ENCODE results near the gene ARMC5. TPM values are rescaled to one million over a fixed set of nuclear protein-coding genes. Genes with fewer than 3 reads are reported as not detected.

The ARMC5 gene
- total and polyA plus RNA-seq, 9 of the 15 experiments (the other 6 are each of a cell fraction or from before 2014, with no cell fraction given) = 0.11 to 13.5 (median 2.1) TPM

- in situ Hi-C loops (cut with MboI) = no loop called here
- CTCF ChIA-PET (ENCODE audit: low intra/inter-chr PET ratio) = interaction anchor here (0.7 kb wide), 1 partner anchor 225 kb away, joined by 4 read pairs; no protein-coding TSS in a partner anchor
- H3K79me2 ChIP-seq (ENCODE audit: control insufficient read depth, insufficient read depth, low read length) = no peaks in the 10 kb centered on the region
Observed at GRCh38 chr16:31484491-31485171, 25.3 kb downstream of the ARMC5 start.

GRCh38 chr16:31485571-31485970 is 26.3 kb downstream of the ARMC5 start:
- FAIRE-seq = no peak
- no peak overlapping the region for H3K4me2 ChIP-seq (ENCODE audit: insufficient read depth, low read length)
- peaks cover 1% of the 10 kb centered on the region; the same call in 2 of the 3 replicates for H3K36me3 ChIP-seq (ENCODE audit: control insufficient read depth, insufficient read depth, low read length)
- H3K27ac ChIP-seq (ENCODE audit: extremely low read depth, low read depth, low read length) = no peak overlapping the region
- no peaks in the 10 kb centered on the region for H3K9me1 ChIP-seq (ENCODE audit: control insufficient read depth, insufficient read depth, low read length)
- ChIA-PET POLR2A (interaction anchor here (0.7 to 4.3 kb wide), 5 partner anchors 8 to 70 kb away, joined by 3 to 20 read pairs (median 12); partner anchors contain the start of gene RUSF1), CTCF (ENCODE audit: low intra/inter-chr PET ratio) (no interaction called here)
- no peaks in the 10 kb centered on the region for H3K9me3 ChIP-seq (replicated peaks; ENCODE audit: control insufficient read depth, insufficient read depth, low read depth, low read length)
- no peaks in the 10 kb centered on the region for H4K20me1 ChIP-seq (replicated peaks; ENCODE audit: control insufficient read depth, insufficient read depth, low read length)
- no peak overlapping the region for H3K9ac ChIP-seq (ENCODE audit: insufficient read depth in 1 of 2, low read depth in 2 of 2, low read length in 2 of 2)
- intact Hi-C loops (cut with micrococcal nuclease) = no loop called here
- peaks cover 14 to 24% of the 10 kb centered on the region in 2 experiments for H3K4me1 ChIP-seq (replicated peaks in 1 of 2; ENCODE audit: control insufficient read depth in 2 of 2, insufficient read depth in 2 of 2, low read length in 2 of 2)
- no peak for ATAC-seq
- in situ Hi-C loops (cut with MboI) = no loop called here
- no peaks in the 10 kb centered on the region for H3K27me3 ChIP-seq (ENCODE audit: control insufficient read depth in 2 of 2, insufficient read depth in 2 of 2, low read length in 2 of 2)
- WGBS (ENCODE audit: insufficient coverage, low coverage, missing lambda C conversion rate) = 85% methylated on average over 17 of the region's 17 CpGs
- TF ChIP-seq EWSR1 (IDR thresholded peaks at IDR 0.05; ENCODE audit: borderline replicate concordance, low read depth, partially characterized antibody) = no peak
- TF ChIP-seq ZFP91 (CRISPR knock-in tag; IDR thresholded peaks at IDR 0.05) = no peak
- TF ChIP-seq POLR2G (IDR thresholded peaks at IDR 0.05; ENCODE audit: low read depth, low read length) = peak; percentile 39; the same call in 1 of the 2 replicates
- BruUV-seq (replicated peaks) = no TSS peak
- no peaks in the 10 kb centered on the region for H3K79me2 ChIP-seq (ENCODE audit: control insufficient read depth, insufficient read depth, low read length)
- no peak overlapping the region for H2AFZ ChIP-seq (ENCODE audit: low read depth, low read length)
- no peak overlapping the region for H3K4me3 ChIP-seq
- DNase-seq (ENCODE audit: extremely low read depth in 1 of 4, low spot score in 3 of 4) = no peak

More at GRCh38 chr16:31484491-31485171, 25.3 kb downstream of the ARMC5 start:
- no peak overlapping the region for H3K4me3 ChIP-seq
- FAIRE-seq (no peak), ATAC-seq (peak; percentile 74), DNase-seq (ENCODE audit: extremely low read depth in 1 of 4, low spot score in 3 of 4) (peak; percentile 32 to 42 (median 38))
- peak; percentile 53 for TF ChIP-seq POLR2G (IDR thresholded peaks at IDR 0.05; ENCODE audit: low read depth, low read length)
- no peak for TF ChIP-seq ZBTB8A (IDR thresholded peaks at IDR 0.05; ENCODE audit: partially characterized antibody)
- WGBS (ENCODE audit: insufficient coverage, low coverage, missing lambda C conversion rate) = 28% methylated on average over 14 of the region's 14 CpGs
- H3K4me1 ChIP-seq (replicated peaks in 1 of 2; ENCODE audit: control insufficient read depth in 2 of 2, insufficient read depth in 2 of 2, low read length in 2 of 2) = peaks cover 17 to 26% of the 10 kb centered on the region in 2 experiments
- H3K27ac ChIP-seq (ENCODE audit: extremely low read depth, low read depth, low read length) = no peak overlapping the region
- POLR2A ChIA-PET = interaction anchor here (0.7 to 4.3 kb wide), 5 partner anchors 11 to 69 kb away, joined by 3 to 20 read pairs (median 3); partner anchors contain the start of gene RUSF1
- H3K4me2 ChIP-seq (ENCODE audit: insufficient read depth, low read length) = no peak overlapping the region
- H2AFZ ChIP-seq (ENCODE audit: low read depth, low read length) = peak overlapping the region; percentile 69
- no peaks in the 10 kb centered on the region for H3K9me3 ChIP-seq (replicated peaks; ENCODE audit: control insufficient read depth, insufficient read depth, low read depth, low read length)
- no peaks in the 10 kb centered on the region for H4K20me1 ChIP-seq (replicated peaks; ENCODE audit: control insufficient read depth, insufficient read depth, low read length)
- no TSS peak for BruUV-seq (replicated peaks)
- no peaks in the 10 kb centered on the region for H3K9me1 ChIP-seq (ENCODE audit: control insufficient read depth, insufficient read depth, low read length)
- H3K27me3 ChIP-seq (ENCODE audit: control insufficient read depth in 2 of 2, insufficient read depth in 2 of 2, low read length in 2 of 2) = no peaks in the 10 kb centered on the region
- intact Hi-C loops (cut with micrococcal nuclease) = no loop called here
- H3K9ac ChIP-seq (ENCODE audit: insufficient read depth in 1 of 2, low read depth in 2 of 2, low read length in 2 of 2) = peak overlapping the region in 1 of 2 experiments; percentile 86; a peak in 1 of 4 replicates
- H3K36me3 ChIP-seq (ENCODE audit: control insufficient read depth, insufficient read depth, low read length) = no peaks in the 10 kb centered on the region; the same call in 1 of the 3 replicates
